GM21825 (cell line): Measurements from ENCODE around the gene PKD1L1.
"Not testable (repeated sequence)": the region's sequence is repeated elsewhere in the genome, so short reads cannot be mapped to it uniquely, and the experiment has no call there.

Experiments used
- ATAC-seq: cut with Tn5 transposase; IDR thresholded peaks from one replicate; pipeline ENCODE4 v1.9.1; 2021; ENCODE audit warnings: mild to moderate bottlenecking, moderate library complexity; ENCODE audit not compliant: unreplicated experiment

The PKD1L1 gene

GRCh38 chr7:47937711-47938573 lies 10.3 kb downstream of the PKD1L1 start:
- ATAC-seq = peak; percentile 64

DNA sequence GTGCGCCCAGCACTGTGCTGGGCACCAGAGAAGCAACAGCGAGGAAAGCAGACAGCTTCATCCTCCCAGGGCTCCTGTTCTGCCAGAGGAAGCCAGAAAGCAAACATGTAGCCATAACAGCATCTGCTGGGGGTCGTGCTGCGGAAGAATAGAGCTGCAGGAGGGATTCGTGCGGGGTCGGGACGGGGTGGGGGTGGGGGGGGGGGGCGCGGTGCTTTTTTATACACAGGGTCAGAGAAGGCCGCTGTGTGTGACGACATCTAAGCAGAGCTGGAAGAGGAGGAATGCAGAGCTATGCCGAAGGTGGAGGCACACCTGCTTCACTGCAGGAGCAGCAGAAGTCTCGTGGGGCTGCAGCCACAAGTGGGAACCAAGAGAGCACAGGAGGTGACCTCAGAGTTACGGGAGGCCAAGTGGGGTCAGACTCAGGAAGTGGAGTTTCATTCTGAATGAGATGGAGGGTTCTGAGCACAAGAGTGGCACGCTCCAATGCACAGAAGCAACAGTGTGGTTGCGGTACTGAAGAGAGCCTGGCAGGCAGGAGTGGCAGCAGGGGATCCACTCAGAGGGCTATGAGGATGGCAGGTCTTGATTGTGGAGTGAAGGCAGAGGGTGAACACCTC lies 11.1 kb downstream of the PKD1L1 start:
- ATAC-seq = peak; percentile 92

GRCh38 chr7:47936323-47936722 lies 11.9 kb downstream of the PKD1L1 start:
- ATAC-seq = no peak

DNA sequence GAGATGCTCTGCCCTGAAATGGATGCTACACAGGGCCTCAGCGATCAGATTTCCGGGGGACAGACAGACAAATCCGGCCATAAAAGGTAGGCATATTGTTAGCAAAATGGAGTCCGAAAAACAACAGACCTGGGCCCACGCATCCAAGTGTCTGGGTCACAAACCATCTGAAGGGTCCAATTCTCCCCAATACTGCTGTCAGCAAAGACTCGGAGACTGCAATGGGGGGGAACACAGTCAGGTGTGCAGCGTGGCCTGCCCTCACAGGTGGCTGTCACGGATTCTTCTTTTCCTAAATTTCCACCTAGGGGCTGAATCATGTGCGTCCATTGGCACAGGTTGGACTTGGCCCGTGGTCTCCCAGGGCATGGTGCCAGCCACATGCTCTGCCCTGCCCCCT lies 12.9 kb downstream of the PKD1L1 start:
- ATAC-seq = no peak

- ATAC-seq = no peak
Measured at GRCh38 chr7:47934831-47935230, 13.4 kb downstream of the PKD1L1 start.

GRCh38 chr7:47933215-47933614 lies 15.1 kb downstream of the PKD1L1 start:
- ATAC-seq = no peak

GRCh38 chr7:47932466-47933037 lies 15.7 kb downstream of the PKD1L1 start:
- ATAC-seq = no peak

DNA sequence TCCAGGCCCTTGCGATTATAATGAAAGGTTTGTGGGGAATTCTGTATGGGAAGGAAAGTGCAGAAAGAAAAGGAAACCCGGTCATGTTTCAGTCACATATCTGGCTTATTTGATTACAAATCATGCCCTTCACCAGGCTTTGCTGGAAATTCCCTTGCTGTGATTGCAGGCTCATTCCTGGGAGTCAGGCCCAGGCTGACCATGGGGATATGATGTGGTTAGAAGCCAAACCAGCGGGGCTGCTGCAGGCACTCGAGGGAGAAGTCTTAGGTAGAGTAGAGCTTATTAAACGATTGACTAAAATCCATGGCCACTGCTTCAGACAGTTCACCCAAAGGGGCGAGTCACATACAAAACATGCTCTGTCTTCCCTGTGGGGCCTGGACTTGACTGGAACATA lies 16.2 kb downstream of the PKD1L1 start:
- ATAC-seq = no peak

GRCh38 chr7:47931005-47932004 lies 17.0 kb downstream of the PKD1L1 start:
- ATAC-seq = no peak

DNA sequence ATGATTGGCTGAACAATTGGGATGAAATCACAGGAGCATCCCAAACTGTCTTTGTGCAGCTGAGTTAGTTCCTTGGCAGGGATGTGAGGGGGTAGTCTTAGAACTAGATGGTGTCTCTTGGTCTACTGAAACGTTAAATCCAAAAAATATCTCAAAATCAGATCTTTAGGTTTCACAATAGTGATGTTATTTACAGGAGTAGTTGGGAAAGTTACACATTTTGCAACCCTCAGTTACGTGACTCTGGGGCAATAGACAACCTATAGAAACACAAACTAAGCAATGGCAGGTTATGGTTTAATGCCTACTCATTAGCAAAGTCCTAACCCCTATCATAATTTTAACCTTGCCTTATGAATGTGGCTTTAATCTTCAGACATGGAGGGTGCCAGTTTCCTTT lies 24.0 kb downstream of the PKD1L1 start:
- no peak for ATAC-seq

- ATAC-seq = not testable (repeated sequence)
Measured at GRCh38 chr7:47923081-47923875, 25.0 kb downstream of the PKD1L1 start.

- ATAC-seq = not testable (repeated sequence)
Measured at GRCh38 chr7:47916514-47916913, 31.8 kb downstream of the PKD1L1 start.

DNA sequence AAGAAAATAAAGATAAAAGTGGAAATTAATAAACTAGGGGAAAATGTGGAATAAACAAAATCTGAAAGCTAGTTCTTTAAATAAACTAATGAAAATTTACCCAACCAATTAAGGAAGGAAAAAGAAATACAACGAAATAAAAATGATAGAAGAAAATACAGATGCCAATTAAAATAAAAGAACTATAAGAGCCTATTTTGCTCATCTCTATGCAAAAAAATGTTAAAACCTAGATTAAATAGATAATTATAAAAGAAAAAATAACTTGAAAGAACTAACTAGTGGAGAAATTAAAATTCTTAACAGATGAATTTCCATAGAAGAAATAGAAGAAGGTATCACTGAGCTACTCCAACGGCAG lies 32.7 kb downstream of the PKD1L1 start:
- ATAC-seq = no peak

DNA sequence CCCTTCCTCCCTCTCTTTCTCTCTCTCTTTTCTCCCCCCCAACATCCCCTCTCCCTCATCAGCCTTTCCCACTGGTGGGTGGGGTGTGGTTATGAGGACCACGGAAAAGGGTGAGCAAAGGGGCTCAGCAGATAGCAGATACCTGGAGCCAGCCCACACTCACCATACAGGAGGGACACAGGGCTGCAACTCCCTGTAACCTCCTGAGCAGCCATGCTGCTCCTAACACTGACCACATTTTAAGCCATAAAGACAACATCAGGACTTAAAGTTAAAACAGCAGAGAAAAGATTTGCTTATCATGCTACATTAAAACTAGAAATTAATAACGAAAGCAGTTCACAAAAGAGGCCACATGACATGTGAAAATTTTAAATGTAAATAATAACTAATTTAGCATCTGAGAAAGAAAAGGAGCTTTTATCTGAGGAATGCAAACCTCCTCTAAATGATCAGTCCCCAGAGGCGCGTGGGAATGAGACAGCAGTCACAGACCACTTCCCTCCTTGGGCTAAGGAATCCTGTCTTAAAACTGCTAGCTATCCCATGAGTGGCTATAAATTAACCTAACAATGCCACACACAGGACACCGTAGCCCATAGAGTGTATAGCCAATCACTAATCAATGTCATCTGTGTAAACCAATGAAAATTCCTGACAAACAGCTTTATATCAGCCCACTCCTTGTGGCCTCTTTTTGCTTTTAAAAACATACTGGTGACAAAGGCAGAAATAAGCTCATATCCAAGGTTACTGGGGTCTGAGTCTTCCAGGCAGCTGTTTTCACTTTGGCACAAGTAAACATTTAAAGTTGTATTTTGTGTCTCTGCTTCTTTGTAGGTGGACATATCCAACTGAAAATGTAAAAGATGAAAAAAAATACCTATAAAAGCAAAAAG lies 33.3 kb downstream of the PKD1L1 start:
- no peak for ATAC-seq

DNA sequence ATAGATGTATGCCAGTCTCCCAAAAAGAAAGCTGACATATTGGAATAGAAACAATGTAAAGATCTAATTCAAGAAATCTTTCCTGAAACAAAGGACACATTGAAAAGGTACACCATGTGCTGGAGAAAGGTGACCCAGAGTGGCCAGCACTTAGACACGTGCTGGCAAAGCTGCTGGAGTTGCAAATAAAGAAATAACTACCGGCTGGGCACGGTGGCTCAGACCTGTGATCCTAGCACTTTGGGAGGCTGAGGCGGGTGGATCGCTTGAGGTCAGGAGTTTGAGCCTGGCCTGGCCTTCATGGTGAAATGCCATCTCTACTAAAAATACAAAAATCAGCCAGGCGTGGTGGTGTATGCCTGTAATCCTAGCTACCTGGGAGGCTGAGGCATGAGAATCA lies 35.9 kb downstream of the PKD1L1 start:
- ATAC-seq = no peak

DNA sequence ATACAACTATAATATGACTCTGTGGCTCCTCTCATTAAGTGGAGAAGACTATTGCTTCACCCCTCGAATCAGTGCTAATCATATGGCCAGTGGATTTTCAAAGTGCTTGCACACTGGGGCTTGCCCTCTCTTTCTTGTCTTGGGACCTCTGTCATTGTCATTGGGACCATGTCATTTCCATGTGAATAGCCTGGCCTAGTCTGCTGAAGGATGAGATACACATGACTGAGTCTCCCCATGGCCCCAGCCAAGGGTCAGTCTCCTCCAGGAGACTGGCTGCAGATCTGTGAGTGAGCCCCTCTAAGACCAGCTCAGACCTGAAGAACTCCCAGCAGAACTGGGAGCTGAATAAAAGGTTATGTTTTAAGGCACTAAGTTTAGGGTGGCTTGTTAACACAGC lies 39.5 kb downstream of the PKD1L1 start:
- ATAC-seq = no peak

- no peak for ATAC-seq
Measured at GRCh38 chr7:47907981-47908616, 40.2 kb downstream of the PKD1L1 start.

GRCh38 chr7:47906883-47907282 lies 41.4 kb downstream of the PKD1L1 start:
- ATAC-seq = no peak
